H1 (cell line): ENCODE data around the gene RPE.

Experiments
- CHD1 ChIP-seq: IDR thresholded peaks from 2 replicates; pipeline ENCODE4 v1.6.1; 2012; ENCODE audit warnings: low read depth, low read length, improper control_type of control experiment
- GABPA ChIP-seq: IDR thresholded peaks from 2 replicates; pipeline ENCODE4 v1.6.1; 2011; ENCODE audit warnings: mild to moderate bottlenecking, low read length, moderate library complexity, borderline replicate concordance; ENCODE audit not compliant: insufficient read depth
- GTF2F1 ChIP-seq: IDR thresholded peaks from 2 replicates; pipeline ENCODE4 v1.6.1; 2012; ENCODE audit warnings: low read depth, low read length, improper control_type of control experiment, borderline replicate concordance
- MAFK ChIP-seq: IDR thresholded peaks from 2 replicates; pipeline ENCODE4 v1.6.1; 2012; ENCODE audit warnings: low read depth, mild to moderate bottlenecking, improper control_type of control experiment, low read length
- PHF8 ChIP-seq: fragments of 200-600 bp; sonication (generic); conservative IDR thresholded peaks from 2 replicates; pipeline ENCODE4 v1.7.1; 2012; ENCODE audit warnings: low read depth, mild to moderate bottlenecking, inconsistent platforms, low read length, moderate library complexity
- POLR2A ChIP-seq, 2 experiments: IDR thresholded peaks; 1 replicate in 1 of 2; 2 replicates in 1 of 2; pipeline ENCODE4 v1.6.1; 2011; ENCODE audit warnings: low read depth in 2 of 2, low read length in 2 of 2, mild to moderate bottlenecking in 2 of 2; ENCODE audit errors: control extremely low read depth in 1 of 2
- RFX5 ChIP-seq: IDR thresholded peaks from 2 replicates; pipeline ENCODE4 v1.6.1; 2011; ENCODE audit warnings: low read depth, low read length, improper control_type of control experiment, borderline replicate concordance
- SAP30 ChIP-seq: fragments of 300-600 bp; sonication (generic); IDR thresholded peaks from 2 replicates; pipeline ENCODE4 v1.7.1; 2012; ENCODE audit warnings: low read length, moderate library complexity, mild to moderate bottlenecking, inconsistent platforms; ENCODE audit not compliant: insufficient read depth, insufficient replicate concordance
- SIX5 ChIP-seq: IDR thresholded peaks from 2 replicates; pipeline ENCODE4 v1.6.1; 2011; ENCODE audit warnings: mild to moderate bottlenecking, low read depth, low read length
- SRF ChIP-seq: IDR thresholded peaks from 2 replicates; pipeline ENCODE4 v1.6.1; 2011; ENCODE audit warnings: mild to moderate bottlenecking, low read depth, low read length, moderate library complexity
- TAF1 ChIP-seq: IDR thresholded peaks from 2 replicates; pipeline ENCODE4 v1.6.1; 2011; ENCODE audit warnings: mild to moderate bottlenecking, low read depth, low read length
- TBP ChIP-seq: IDR thresholded peaks from 2 replicates; pipeline ENCODE4 v1.6.1; 2011; ENCODE audit warnings: low read depth, low read length, improper control_type of control experiment
- ZNF274 ChIP-seq: IDR thresholded peaks from 2 replicates; pipeline ENCODE4 v1.7.0; 2012; ENCODE audit warnings: low read length, borderline replicate concordance; ENCODE audit errors: extremely low read depth
- TF ChIP-seq, protein P1 (sequence below), 3 experiments: IDR thresholded peaks; 1 replicate in 2 of 3; 2 replicates in 1 of 3; pipeline versions ENCODE4 v1.5.1 to v1.6.1; 2011; ENCODE audit warnings: low read length in 3 of 3, mild to moderate bottlenecking in 3 of 3, inconsistent platforms in 2 of 3, low read depth in 1 of 3, moderate library complexity in 1 of 3; ENCODE audit not compliant: insufficient read depth in 1 of 3; ENCODE audit errors: control extremely low read depth in 1 of 3

DNA sequence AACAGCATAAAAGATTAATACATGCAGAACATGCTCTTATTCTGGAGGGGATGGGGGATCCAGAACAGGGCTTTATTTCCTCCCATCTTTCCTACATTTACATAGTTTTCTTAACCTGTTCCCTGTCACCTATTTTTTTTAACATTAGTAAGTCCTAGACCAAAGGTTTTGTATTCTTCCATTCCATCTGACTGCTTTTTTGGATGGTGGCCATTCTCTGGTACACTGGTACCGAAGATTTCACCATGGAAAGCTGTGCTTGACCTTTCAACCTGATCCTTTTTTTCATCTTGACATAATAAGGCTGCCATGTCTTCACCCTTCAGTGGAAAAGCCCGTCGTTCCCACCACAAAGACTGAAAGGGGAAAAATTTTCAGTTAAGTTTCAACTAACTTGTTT is 20.4 kb downstream of the RPE start:
- no peak for TF ChIP-seq GTF2F1
- no peak for TF ChIP-seq RFX5
- no peak for TF ChIP-seq ZNF274
- no peak for TF ChIP-seq POLR2A (IDR thresholded peaks at IDR 0.05; ENCODE audit: control extremely low read depth in 1 of 2, low read depth in 2 of 2, low read length in 2 of 2)
- TF ChIP-seq TBP, result no peak
- no peak for TF ChIP-seq CHD1
- TF ChIP-seq, protein P1, sequence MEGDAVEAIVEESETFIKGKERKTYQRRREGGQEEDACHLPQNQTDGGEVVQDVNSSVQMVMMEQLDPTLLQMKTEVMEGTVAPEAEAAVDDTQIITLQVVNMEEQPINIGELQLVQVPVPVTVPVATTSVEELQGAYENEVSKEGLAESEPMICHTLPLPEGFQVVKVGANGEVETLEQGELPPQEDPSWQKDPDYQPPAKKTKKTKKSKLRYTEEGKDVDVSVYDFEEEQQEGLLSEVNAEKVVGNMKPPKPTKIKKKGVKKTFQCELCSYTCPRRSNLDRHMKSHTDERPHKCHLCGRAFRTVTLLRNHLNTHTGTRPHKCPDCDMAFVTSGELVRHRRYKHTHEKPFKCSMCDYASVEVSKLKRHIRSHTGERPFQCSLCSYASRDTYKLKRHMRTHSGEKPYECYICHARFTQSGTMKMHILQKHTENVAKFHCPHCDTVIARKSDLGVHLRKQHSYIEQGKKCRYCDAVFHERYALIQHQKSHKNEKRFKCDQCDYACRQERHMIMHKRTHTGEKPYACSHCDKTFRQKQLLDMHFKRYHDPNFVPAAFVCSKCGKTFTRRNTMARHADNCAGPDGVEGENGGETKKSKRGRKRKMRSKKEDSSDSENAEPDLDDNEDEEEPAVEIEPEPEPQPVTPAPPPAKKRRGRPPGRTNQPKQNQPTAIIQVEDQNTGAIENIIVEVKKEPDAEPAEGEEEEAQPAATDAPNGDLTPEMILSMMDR (IDR thresholded peaks at IDR 0.05; ENCODE audit: control extremely low read depth in 1 of 3, insufficient read depth in 1 of 3, low read depth in 1 of 3, low read length in 3 of 3), result no peak
- TF ChIP-seq GABPA, result no peak
- TF ChIP-seq TAF1, result no peak
- TF ChIP-seq SRF, result no peak
- no peak for TF ChIP-seq SAP30
- TF ChIP-seq SIX5, result no peak
- no peak for TF ChIP-seq PHF8
- no peak for TF ChIP-seq MAFK
